Body of pancreas (tissue), 4 donors: Measurements from ENCODE around the gene CXCL11. TPM values are rescaled to one million over a fixed set of nuclear protein-coding genes. Genes with fewer than 3 reads are reported as not detected.

Source experiments
- ATAC-seq: fragments of 150-250 bp; one replicate; pipeline ENCODE4 v1.9.1; 2016
- DNase-seq, 4 donors: peaks; one replicate each; pipeline ENCODE4 v3.0.0-alpha.2; 2019
- H3K27ac ChIP-seq, 4 donors: fragments of 200-600 bp; sonication (generic); 1 replicate in 3 of 4; 2 replicates in 1 of 4; pipeline versions ENCODE4 v1.5.1 to v1.6.1; 2016 to 2019; ENCODE audit warnings: mild to moderate bottlenecking in 1 of 4, mixed read lengths in 1 of 4, moderate library complexity in 1 of 4
- H3K27me3 ChIP-seq, 2 donors: fragments of 200-600 bp; sonication (generic); one replicate each; pipeline ENCODE4 v1.6.0; 2016; ENCODE audit warnings: mild to moderate bottlenecking in 1 of 2
- H3K36me3 ChIP-seq, 2 donors: fragments of 200-600 bp; sonication (generic); replicated peaks in 1 of 2; 2 replicates each; pipeline ENCODE4 v1.5.1; 2016; ENCODE audit warnings: low read depth in 2 of 2; ENCODE audit not compliant: insufficient read depth in 1 of 2
- H3K4me1 ChIP-seq: fragments of 200-600 bp; sonication (generic); one replicate; pipeline ENCODE4 v1.6.0; 2016
- H3K4me3 ChIP-seq, 2 donors: fragments of 200-600 bp; sonication (generic); 1 replicate in 1 of 2; 2 replicates in 1 of 2; pipeline ENCODE4 v1.5.1; 2016 to 2019
- H3K9me3 ChIP-seq, 3 donors: fragments of 200-600 bp; sonication (generic); 1 replicate in 2 of 3; 2 replicates in 1 of 3; pipeline ENCODE4 v1.5.1; 2016
- POLR2A ChIP-seq, 3 donors: fragments of 450-650 bp; IDR thresholded peaks; one replicate each; pipeline ENCODE4 v1.6.1; 2016; ENCODE audit warnings: antibody characterized with exemption in 3 of 3, mild to moderate bottlenecking in 2 of 3
- WGBS, 2 donors: methylation state at CpG; one replicate each; pipeline ENCODE4 v1.1.5; 2017; 5-methylcytosine and 5-hydroxymethylcytosine counted together
- intact Hi-C: fragments of 100-400 bp; cut with DNase I; formaldehyde crosslinking; loops from one replicate; pipeline ENCODE4 v1.15.1; 2023
- total RNA-seq, 2 donors: library from RNA; depleted of rRNA; stranded (reverse); fragments of >200 nt; gene quantifications; one replicate each; pipeline ENCODE4 v1.1.0, GENCODE V29; 2016
- TF ChIP-seq, protein P1 (sequence below), 7 experiments: fragments of 450-650 bp in 4 of 7; fragments of 200-600 bp in 3 of 7; sonication (generic) in 3 of 7; IDR thresholded peaks; one replicate each; pipeline ENCODE4 v1.5.1; 2016 to 2019; ENCODE audit warnings: antibody characterized with exemption in 7 of 7

CXCL11 gene
- total RNA-seq, 2 donors from 2014 or later: 0.52 TPM; not detected in 1

DNA sequence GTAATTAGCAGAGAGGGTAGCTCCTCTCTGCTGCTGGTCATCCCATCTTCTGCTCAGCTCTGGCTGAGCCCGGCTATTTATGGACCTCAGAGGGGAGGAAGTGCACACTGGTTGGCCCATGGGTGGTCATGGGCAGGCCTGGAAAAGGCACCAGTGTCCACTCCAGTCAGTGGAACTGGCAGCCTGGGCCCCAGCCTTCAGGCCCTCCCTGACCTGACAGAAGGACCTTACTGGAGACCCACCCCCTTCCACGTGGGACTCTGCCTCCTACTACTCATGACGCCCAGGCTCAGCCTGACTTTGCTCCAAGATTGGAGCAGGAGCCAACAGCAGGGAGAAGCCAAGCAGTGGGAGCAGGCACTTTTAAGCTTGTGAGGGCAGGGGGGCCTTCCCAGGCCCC is 30.7 kb upstream of the CXCL11 start:
- Histone ChIP-seq H3K4me3 (no peak overlapping the region), H3K27me3 (no peaks in the 10 kb centered on the region), H3K4me1 (peaks cover 5% of the 10 kb centered on the region), H3K9me3 (no peaks in the 10 kb centered on the region), H3K36me3 (no peaks in the 10 kb centered on the region), H3K27ac (no peak overlapping the region)
- DNase-seq: no peak
- 67 to 82% methylated on average over 2 to 3 of the region's 3 CpGs for WGBS, 2 donors
- ATAC-seq: no peak
- TF ChIP-seq POLR2A (IDR thresholded peaks at IDR 0.05): no peak
- TF ChIP-seq, protein P1, sequence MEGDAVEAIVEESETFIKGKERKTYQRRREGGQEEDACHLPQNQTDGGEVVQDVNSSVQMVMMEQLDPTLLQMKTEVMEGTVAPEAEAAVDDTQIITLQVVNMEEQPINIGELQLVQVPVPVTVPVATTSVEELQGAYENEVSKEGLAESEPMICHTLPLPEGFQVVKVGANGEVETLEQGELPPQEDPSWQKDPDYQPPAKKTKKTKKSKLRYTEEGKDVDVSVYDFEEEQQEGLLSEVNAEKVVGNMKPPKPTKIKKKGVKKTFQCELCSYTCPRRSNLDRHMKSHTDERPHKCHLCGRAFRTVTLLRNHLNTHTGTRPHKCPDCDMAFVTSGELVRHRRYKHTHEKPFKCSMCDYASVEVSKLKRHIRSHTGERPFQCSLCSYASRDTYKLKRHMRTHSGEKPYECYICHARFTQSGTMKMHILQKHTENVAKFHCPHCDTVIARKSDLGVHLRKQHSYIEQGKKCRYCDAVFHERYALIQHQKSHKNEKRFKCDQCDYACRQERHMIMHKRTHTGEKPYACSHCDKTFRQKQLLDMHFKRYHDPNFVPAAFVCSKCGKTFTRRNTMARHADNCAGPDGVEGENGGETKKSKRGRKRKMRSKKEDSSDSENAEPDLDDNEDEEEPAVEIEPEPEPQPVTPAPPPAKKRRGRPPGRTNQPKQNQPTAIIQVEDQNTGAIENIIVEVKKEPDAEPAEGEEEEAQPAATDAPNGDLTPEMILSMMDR (IDR thresholded peaks at IDR 0.05): no peak
- intact Hi-C loops: loop anchor here (5.0 kb wide), 1 partner anchor 69 kb away; no protein-coding TSS in a partner anchor

DNA sequence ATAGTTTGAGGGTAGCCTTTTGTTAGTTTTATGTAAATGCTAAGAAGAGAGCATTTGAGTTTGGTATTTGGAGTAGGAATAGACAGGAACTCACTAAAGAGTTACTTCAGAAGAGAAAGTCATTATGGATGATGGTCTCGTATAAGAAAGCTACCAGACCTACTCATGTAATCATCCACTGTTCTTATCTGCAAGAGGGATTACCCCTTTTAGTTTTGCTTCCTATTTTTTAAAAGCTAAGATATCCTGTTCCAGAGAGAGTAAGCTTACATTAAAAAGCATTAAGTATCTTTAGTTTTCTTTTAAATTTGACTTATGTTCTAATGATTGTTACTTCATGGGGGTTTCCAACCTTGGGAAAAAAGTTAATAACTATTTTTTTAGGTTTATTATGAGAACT is 26.1 kb upstream of the CXCL11 start:
- WGBS, 2 donors: 60 to 70% methylated on average over 1 of the region's 1 CpG
- H3K9me3 ChIP-seq: no peaks in the 10 kb centered on the region
- no peak overlapping the region for H3K27ac ChIP-seq
- H3K27me3 ChIP-seq: no peaks in the 10 kb centered on the region
- no peak for DNase-seq
- H3K36me3 ChIP-seq: no peaks in the 10 kb centered on the region
- no peak for TF ChIP-seq POLR2A (IDR thresholded peaks at IDR 0.05)
- TF ChIP-seq, protein P1 (IDR thresholded peaks at IDR 0.05): no peak
- H3K4me1 ChIP-seq: peaks cover 28% of the 10 kb centered on the region
- H3K4me3 ChIP-seq: no peak overlapping the region
- intact Hi-C loops: no loop called here
- ATAC-seq: no peak

DNA sequence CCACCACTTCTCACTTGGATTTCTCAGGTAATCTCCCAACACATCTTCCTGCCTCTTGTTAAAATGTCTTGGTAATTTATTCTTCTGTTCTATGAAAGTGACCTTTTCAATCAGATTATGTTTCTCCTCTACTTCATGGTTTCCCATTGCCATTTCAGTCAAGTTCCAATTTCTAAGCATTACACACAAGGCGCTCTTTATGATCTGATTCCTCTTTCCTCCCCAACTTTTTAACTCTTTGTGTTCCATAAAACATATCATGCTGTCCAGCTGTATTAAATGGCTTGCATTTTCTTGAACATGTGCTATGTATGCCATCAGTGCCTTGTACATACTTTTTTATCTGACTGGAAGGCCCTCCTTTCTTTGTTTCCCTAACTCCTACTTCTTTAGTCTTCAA is 25.6 kb upstream of the CXCL11 start:
- H3K27me3 ChIP-seq: no peaks in the 10 kb centered on the region
- H3K4me1 ChIP-seq: peaks cover 28% of the 10 kb centered on the region
- no peak for DNase-seq
- no peaks in the 10 kb centered on the region for H3K36me3 ChIP-seq
- H3K9me3 ChIP-seq: no peaks in the 10 kb centered on the region
- no peak for TF ChIP-seq POLR2A (IDR thresholded peaks at IDR 0.05)
- TF ChIP-seq, protein P1 (IDR thresholded peaks at IDR 0.05): no peak
- intact Hi-C loops: no loop called here
- 73 to 86% methylated on average over 1 of the region's 1 CpG for WGBS, 2 donors
- no peak overlapping the region for H3K27ac ChIP-seq
- no peak for ATAC-seq
- H3K4me3 ChIP-seq: no peak overlapping the region

DNA sequence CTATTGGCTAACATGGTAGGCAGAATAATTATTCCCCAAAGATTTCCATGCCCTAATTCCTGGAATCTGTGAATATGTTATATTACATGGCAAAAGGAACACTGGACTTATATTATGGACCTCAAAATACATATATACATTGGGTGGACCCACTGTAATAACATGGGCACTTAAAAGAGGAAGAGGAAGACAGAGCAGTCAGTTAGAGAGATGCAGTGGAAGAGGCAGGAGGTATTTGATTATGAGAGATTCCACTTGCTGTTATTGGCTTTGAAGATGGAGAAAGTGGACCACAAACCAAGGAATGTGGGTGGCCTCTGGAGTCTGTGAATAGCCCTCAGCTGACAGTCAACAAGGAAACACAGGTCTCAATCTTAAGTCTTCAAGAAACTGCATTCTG is 24.6 kb upstream of the CXCL11 start:
- no peak overlapping the region for H3K4me3 ChIP-seq
- peaks cover 28% of the 10 kb centered on the region for H3K4me1 ChIP-seq
- H3K9me3 ChIP-seq: no peaks in the 10 kb centered on the region
- no peak for TF ChIP-seq POLR2A (IDR thresholded peaks at IDR 0.05)
- ATAC-seq: no peak
- H3K27me3 ChIP-seq: no peaks in the 10 kb centered on the region
- H3K27ac ChIP-seq: peak overlapping the region in 3 of 4 donors; percentile 35 to 42 (median 38)
- no peaks in the 10 kb centered on the region for H3K36me3 ChIP-seq
- intact Hi-C loops: no loop called here
- no peak for DNase-seq

DNA sequence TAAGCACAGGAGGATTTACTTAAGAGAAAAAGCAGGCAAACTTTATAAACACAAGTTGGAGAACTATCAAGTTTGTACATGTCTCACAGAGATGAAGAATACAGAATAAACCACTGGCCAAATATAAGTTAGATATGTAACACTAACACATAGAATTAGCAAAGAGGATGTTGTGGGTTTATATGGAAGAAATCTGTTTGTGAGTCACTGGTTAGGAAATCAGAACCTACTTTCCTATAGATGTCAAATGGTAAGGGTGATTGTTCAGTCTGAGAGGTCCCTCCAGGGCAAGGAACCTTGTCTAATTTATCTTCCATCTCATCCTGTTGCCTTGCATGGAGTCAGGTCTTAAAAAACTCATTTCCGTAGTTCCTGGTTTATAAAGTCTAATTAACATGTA is 23.9 kb upstream of the CXCL11 start:
- ATAC-seq (no peak), DNase-seq (no peak)
- Histone ChIP-seq H3K27me3 (no peaks in the 10 kb centered on the region), H3K9me3 (no peaks in the 10 kb centered on the region), H3K36me3 (no peaks in the 10 kb centered on the region), H3K27ac (peak overlapping the region in 2 of 4 donors; percentile 35 to 42), H3K4me1 (peaks cover 28% of the 10 kb centered on the region), H3K4me3 (no peak overlapping the region)
- 58 to 66% methylated on average over 1 of the region's 1 CpG for whole genome bisulfite sequencing, 2 donors
- TF ChIP-seq, protein P1 (IDR thresholded peaks at IDR 0.05): no peak
- no peak for TF ChIP-seq POLR2A (IDR thresholded peaks at IDR 0.05)
- intact Hi-C loops: no loop called here
